HG03354 (cell line): ENCODE measurements around the gene SPATA24.
"Not testable (repeated sequence)": the region's sequence is repeated elsewhere in the genome, so short reads cannot be mapped to it uniquely, and the experiment has no call there.

Source experiments
- ATAC-seq: cut with Tn5 transposase; IDR thresholded peaks from one replicate; pipeline ENCODE4 v1.9.1; 2021; ENCODE audit warnings: mild to moderate bottlenecking; ENCODE audit not compliant: unreplicated experiment, poor library complexity, severe bottlenecking

Gene SPATA24

GRCh38 chr5:139361835-139362429, 42.0 kb downstream of the SPATA24 start:
- no peak for ATAC-seq

GRCh38 chr5:139360384-139360783, 43.5 kb downstream of the SPATA24 start:
- no peak for ATAC-seq

- ATAC-seq, result no peak
Observed at GRCh38 chr5:139358064-139358463, 45.8 kb downstream of the SPATA24 start.

- not testable (repeated sequence) for ATAC-seq
Observed at GRCh38 chr5:139355900-139356299, 48.0 kb downstream of the SPATA24 start.

- ATAC-seq, result no peak
Observed at GRCh38 chr5:139354186-139354585, 49.7 kb downstream of the SPATA24 start.

GRCh38 chr5:139347863-139348262, 56.0 kb downstream of the SPATA24 start:
- ATAC-seq, result not testable (repeated sequence)
